GM23248 (cell line): ENCODE data around the gene TRIM14.

Source experiments
- EZH2 ChIP-seq: fragments of 200-600 bp; sonication (generic); IDR thresholded peaks from 2 replicates; pipeline ENCODE4 v1.6.1; 2018; ENCODE audit warnings: antibody characterized with exemption, mild to moderate bottlenecking; ENCODE audit not compliant: insufficient read depth, poor library complexity, severe bottlenecking
- EZH2phosphoT487 ChIP-seq: fragments of 200-600 bp; sonication (generic); IDR thresholded peaks from 2 replicates; pipeline ENCODE4 v1.6.1; 2018; ENCODE audit warnings: antibody characterized with exemption, moderate library complexity, mild to moderate bottlenecking, low read depth; ENCODE audit not compliant: insufficient read depth

- TF ChIP-seq EZH2, result no peak
- no peak for TF ChIP-seq EZH2phosphoT487
Observed at GRCh38 chr9:98150164-98150563, 31.1 kb upstream of the TRIM14 start.
